Endodermal cell (in vitro differentiated cells): ENCODE results near the gene NTRK3. TPM values are rescaled to one million over a fixed set of nuclear protein-coding genes. Genes with fewer than 3 reads are reported as not detected.

Experiments used
- DNase-seq: peaks from one replicate; pipeline ENCODE4 v3.0.0-alpha.2; 2017
- H3K27ac ChIP-seq: 2 replicates; pipeline ENCODE4 v1.5.1; 2013; ENCODE audit warnings: mild to moderate bottlenecking, low read depth, low read length, moderate library complexity
- H3K27me3 ChIP-seq: 2 replicates; pipeline ENCODE4 v1.6.1; 2013; ENCODE audit warnings: mild to moderate bottlenecking, low read length, moderate library complexity; ENCODE audit not compliant: insufficient read depth, control insufficient read depth, poor library complexity, severe bottlenecking
- H3K36me3 ChIP-seq: 2 replicates; pipeline ENCODE4 v1.7.0; 2013; ENCODE audit warnings: mild to moderate bottlenecking, low read length, moderate library complexity; ENCODE audit not compliant: control insufficient read depth, insufficient read depth
- H3K4me1 ChIP-seq: one replicate; pipeline ENCODE4 v1.7.0; 2013; ENCODE audit warnings: low read length; ENCODE audit not compliant: control insufficient read depth, insufficient read depth
- H3K4me3 ChIP-seq: 2 replicates; pipeline ENCODE4 v1.5.1; 2013; ENCODE audit warnings: mild to moderate bottlenecking, low read length, moderate library complexity
- H3K9ac ChIP-seq: 2 replicates; pipeline ENCODE4 v1.6.1; 2013; ENCODE audit warnings: mild to moderate bottlenecking, low read length, moderate library complexity; ENCODE audit not compliant: poor library complexity, severe bottlenecking; ENCODE audit errors: extremely low read depth
- H3K9me3 ChIP-seq: 2 replicates; pipeline ENCODE4 v1.6.1; 2013; ENCODE audit warnings: mild to moderate bottlenecking, low read length, moderate library complexity; ENCODE audit not compliant: control insufficient read depth
- H3K27ac Mint-ChIP-seq: 2 replicates; pipeline ENCODE4 v1.8.0; 2020; ENCODE audit warnings: mixed read lengths
- H3K27me3 Mint-ChIP-seq: 2 replicates; pipeline ENCODE4 v1.8.0; 2021; ENCODE audit warnings: mild to moderate bottlenecking, mixed read lengths; ENCODE audit not compliant: insufficient read depth
- H3K36me3 Mint-ChIP-seq: 2 replicates; pipeline ENCODE4 v1.8.0; 2020; ENCODE audit warnings: low read depth, mixed read lengths
- H3K4me1 Mint-ChIP-seq: 2 replicates; pipeline ENCODE4 v1.8.0; 2020; ENCODE audit warnings: mixed read lengths
- H3K4me3 Mint-ChIP-seq: 2 replicates; pipeline ENCODE4 v1.8.0; 2020; ENCODE audit warnings: mild to moderate bottlenecking, moderate library complexity, mixed read lengths
- H3K9me3 Mint-ChIP-seq: 2 replicates; pipeline ENCODE4 v1.8.0; 2020; ENCODE audit warnings: mild to moderate bottlenecking, mixed read lengths
- CTCF ChIP-seq: fragments of 200-600 bp; sonication (generic); conservative IDR thresholded peaks from 2 replicates; pipeline ENCODE4 v1.5.0; 2021; ENCODE audit warnings: antibody characterized with exemption, mild to moderate bottlenecking
- WGBS, 2 experiments: methylation state at CpG; one replicate each; pipeline versions ENCODE4 v1.1.5 to v1.1.7; 2013; ENCODE audit warnings: missing lambda C conversion rate in 2 of 2, mixed read lengths in 1 of 2; ENCODE audit not compliant: insufficient coverage in 1 of 2, insufficient read length in 1 of 2; 5-methylcytosine and 5-hydroxymethylcytosine counted together
- total RNA-seq, 2 donors: library from RNA; stranded (reverse); fragmentation: NEBNext Ultra II Directional in 1 of 2; extraction: Animal tissue kit (Norgen Biotek cat#: 25700) in 1 of 2; gene quantifications; 2 replicates in 1 of 2; 3 replicates in 1 of 2; pipeline ENCODE4 v1.2.1, GENCODE V29; 2021

NTRK3 gene
- total RNA-seq, 2 donors from 2014 or later, result 0.11 to 0.86 TPM

- Mint-ChIP-seq H3K27me3 (peaks cover 35% of the 10 kb centered on the region), H3K27ac (no peak overlapping the region), H3K9me3 (no peaks in the 10 kb centered on the region), H3K4me1 (peaks cover 28% of the 10 kb centered on the region), H3K4me3 (no peak overlapping the region), H3K36me3 (no peaks in the 10 kb centered on the region)
- Histone ChIP-seq H3K36me3 (no peaks in the 10 kb centered on the region), H3K9ac (no peak overlapping the region), H3K9me3 (no peaks in the 10 kb centered on the region), H3K4me3 (no peak overlapping the region), H3K27me3 (peaks cover 4% of the 10 kb centered on the region), H3K4me1 (peaks cover 7% of the 10 kb centered on the region), H3K27ac (no peak overlapping the region)
- no peak for TF ChIP-seq CTCF
- no peak for DNase-seq
- WGBS, 2 experiments, result 80 to 94% methylated on average over 1 to 2 of the region's 2 CpGs
These were observed 301.7 kb downstream of the NTRK3 start for GRCh38 chr15:87954793-87955192.

- no peak overlapping the region for H3K4me3 Mint-ChIP-seq
- H3K4me3 ChIP-seq, result no peak overlapping the region
These were observed 303.7 kb downstream of the NTRK3 start for GRCh38 chr15:87952736-87953287.

DNA sequence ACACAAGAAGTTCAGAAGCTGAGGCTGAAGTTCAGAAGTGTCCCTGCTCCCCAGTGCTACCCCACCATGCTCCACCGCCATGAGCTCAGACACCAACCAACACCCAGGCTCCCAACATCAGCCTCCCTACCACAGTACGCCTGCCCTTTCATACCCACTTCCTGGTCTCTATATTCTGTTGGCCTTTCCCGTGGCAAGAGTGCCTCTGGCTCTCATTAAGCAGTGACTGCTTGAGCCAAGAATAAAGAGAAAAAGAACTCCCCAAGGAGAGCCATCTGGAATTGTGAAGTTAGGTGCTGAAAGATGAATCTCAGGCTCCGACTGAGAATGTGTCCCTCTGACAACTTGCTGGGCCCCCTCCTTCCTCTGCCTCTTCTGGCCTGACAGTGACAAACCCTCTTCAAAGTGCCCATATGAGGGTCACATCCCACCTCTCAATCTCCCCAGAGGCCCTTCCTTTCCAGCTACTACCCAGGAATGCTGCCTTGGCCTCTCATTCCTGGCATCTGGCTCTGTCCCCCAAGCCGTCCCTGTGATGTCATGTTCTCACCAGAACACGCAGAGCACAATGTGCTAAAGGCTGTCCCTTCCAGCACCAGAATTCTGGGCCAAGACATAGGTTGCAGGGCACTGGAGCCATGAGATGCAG, 306.8 kb downstream of the NTRK3 start:
- Histone ChIP-seq H3K27me3 (no peaks in the 10 kb centered on the region), H3K4me1 (no peaks in the 10 kb centered on the region), H3K36me3 (no peaks in the 10 kb centered on the region), H3K9ac (no peak overlapping the region), H3K4me3 (no peak overlapping the region), H3K27ac (no peak overlapping the region), H3K9me3 (no peaks in the 10 kb centered on the region)
- DNase-seq, result no peak
- Mint-ChIP-seq H3K4me1 (peaks cover 6% of the 10 kb centered on the region), H3K36me3 (no peaks in the 10 kb centered on the region), H3K4me3 (no peak overlapping the region), H3K27ac (no peak overlapping the region), H3K27me3 (peaks cover 61% of the 10 kb centered on the region), H3K9me3 (no peaks in the 10 kb centered on the region)
- TF ChIP-seq CTCF, result no peak
- WGBS, 2 experiments, result 87 to 95% methylated on average over 4 to 6 of the region's 6 CpGs

More at GRCh38 chr15:87952736-87953287, 303.7 kb downstream of the NTRK3 start:
- no peak for TF ChIP-seq CTCF
- H3K27ac ChIP-seq, result no peak overlapping the region
- no peak for DNase-seq
- no peak overlapping the region for H3K9ac ChIP-seq
- peaks cover 2% of the 10 kb centered on the region for H3K4me1 ChIP-seq
- Mint-ChIP-seq H3K27ac (no peak overlapping the region), H3K4me1 (peaks cover 18% of the 10 kb centered on the region), H3K9me3 (no peaks in the 10 kb centered on the region), H3K27me3 (peaks cover 40% of the 10 kb centered on the region), H3K36me3 (no peaks in the 10 kb centered on the region)
- H3K9me3 ChIP-seq, result no peaks in the 10 kb centered on the region
- 96% methylated on average over 12 to 23 of the region's 23 CpGs for WGBS, 2 experiments
- H3K27me3 ChIP-seq, result no peaks in the 10 kb centered on the region
- no peaks in the 10 kb centered on the region for H3K36me3 ChIP-seq
